HG03354 (cell line): Measurements from ENCODE around the gene ZNF521.
"Not testable (repeated sequence)": the region's sequence is repeated elsewhere in the genome, so short reads cannot be mapped to it uniquely, and the experiment has no call there.

ENCODE experiments used
- ATAC-seq: cut with Tn5 transposase; IDR thresholded peaks from one replicate; pipeline ENCODE4 v1.9.1; 2021; ENCODE audit warnings: mild to moderate bottlenecking; ENCODE audit not compliant: unreplicated experiment, poor library complexity, severe bottlenecking

Gene ZNF521

DNA sequence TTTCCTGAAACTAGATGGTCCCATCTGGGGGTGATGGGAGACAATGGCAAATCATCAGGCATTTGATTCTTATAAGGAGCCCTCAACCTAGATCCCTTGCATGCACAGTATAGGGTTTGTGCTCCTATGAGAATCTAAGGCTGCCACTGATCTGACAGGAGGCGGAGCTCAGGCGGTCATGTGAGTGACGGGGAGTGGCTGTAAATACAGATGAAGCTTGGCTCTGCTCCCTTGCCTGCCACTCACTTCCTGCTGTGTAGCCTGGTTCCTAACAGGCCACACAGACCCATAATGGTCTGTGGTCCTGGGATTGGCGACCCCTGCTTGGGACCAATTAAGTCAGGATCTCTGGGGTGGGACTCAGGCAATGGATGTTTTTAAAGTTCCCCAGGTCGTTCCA, 293.4 kb downstream of the ZNF521 start:
- ATAC-seq: no peak

DNA sequence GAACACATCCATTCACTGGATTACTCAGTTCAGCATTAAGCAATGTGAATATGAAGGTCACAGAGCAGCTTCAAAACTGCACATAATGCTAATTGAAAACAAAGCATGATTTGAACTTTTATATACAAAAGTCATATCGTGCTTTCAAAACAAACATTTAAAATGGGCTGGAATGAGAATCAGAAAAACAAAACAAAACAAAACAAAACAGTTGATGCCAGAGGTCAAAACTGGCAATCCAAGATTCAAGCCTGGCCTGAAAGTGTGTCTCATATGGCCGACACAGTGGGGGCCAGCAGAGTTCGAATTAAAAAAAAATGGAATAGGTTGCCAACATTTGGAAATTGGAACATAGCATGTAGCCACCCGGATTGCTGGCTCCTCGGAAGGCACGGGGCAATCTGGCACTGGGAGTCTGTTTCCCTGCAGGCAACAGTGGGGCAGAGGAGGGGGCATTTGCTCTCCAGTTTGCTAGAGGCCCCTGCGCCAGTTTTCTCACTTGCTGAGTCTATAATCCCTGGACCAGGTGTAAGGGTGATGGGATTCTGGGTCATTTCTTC, 294.4 kb downstream of the ZNF521 start:
- ATAC-seq: no peak

DNA sequence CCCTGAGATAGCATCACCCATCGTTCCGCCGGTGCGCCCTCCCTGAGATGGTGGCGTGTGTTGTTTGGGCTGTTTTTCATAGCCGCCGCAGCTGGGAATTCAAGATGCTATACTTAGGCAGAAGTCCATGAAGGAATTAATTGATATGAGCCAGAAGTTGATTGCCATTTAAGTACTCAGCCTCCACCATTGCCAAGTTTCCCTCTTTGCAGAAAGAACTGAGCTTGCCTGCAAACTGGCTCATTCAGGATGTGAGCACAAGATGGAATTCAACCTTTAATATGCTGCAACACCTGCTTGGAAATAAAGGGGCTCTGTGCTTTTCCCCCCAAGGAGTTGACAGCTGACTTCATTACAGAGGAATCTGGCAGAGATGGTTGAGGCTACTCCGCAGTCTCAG, 295.5 kb downstream of the ZNF521 start:
- ATAC-seq: no peak

- no peak for ATAC-seq
Measured at GRCh38 chr18:25055076-25055475, 296.9 kb downstream of the ZNF521 start.

DNA sequence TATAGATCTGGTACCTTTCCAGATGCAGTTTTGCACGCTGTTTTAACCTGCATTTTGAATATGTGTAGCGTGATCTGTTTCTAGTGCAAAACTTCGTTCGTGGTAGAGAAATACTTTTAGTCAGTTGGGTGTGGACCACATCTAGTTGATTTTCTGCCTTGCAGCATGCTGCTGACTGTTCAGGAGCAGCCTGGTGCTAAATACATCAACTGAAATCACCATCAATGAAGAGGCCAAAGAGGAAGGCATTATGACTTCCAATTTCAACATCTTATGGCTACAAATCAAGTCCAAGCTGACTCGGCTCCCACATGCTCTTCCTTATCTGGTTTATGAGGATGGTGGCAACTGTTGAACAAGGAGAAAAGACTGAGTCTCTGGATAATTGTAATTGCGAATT, 298.5 kb downstream of the ZNF521 start:
- no peak for ATAC-seq

DNA sequence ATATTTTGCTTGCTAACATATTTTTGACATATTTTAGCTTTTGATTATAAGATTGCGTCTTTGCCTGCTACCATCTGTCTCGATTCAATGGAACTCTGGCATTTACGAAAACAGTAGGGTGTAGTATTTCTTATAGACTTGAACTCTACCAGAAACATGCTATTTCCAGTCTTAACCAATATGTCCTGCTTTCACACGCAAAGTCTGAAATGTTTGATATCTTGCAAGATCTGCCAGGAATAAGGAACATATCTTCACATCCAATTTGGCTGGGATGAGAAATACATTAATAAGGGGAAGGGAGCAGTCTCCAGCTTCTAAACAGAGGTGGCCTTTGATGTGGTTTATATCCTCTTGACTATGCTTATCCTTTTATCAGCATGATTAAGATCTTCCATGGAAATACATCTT, 299.4 kb downstream of the ZNF521 start:
- ATAC-seq: no peak

DNA sequence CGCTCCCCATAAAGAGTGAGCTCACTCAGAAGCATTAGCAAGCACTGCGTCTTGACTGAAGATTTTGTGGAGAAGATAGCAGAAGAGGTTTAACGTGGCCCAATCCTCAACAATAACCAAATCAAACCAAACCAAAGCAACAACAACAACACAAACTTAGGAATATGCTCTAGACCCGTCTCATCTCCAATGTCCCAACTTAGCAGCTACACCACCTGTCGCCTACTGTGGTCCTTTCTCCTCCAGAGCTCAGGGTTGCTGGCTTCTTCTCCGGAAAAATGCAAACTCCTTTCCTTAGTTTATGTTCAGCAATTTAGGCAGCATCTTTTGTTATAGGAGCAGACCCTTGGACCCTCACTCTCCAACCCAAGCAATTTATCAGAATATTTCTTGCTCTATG, 301.4 kb downstream of the ZNF521 start:
- ATAC-seq: no peak

GRCh38 chr18:25047983-25048382, 304.0 kb downstream of the ZNF521 start:
- ATAC-seq: no peak

GRCh38 chr18:25047421-25047820, 304.5 kb downstream of the ZNF521 start:
- no peak for ATAC-seq

- ATAC-seq: no peak
Measured at GRCh38 chr18:25044694-25045093, 307.3 kb downstream of the ZNF521 start.

DNA sequence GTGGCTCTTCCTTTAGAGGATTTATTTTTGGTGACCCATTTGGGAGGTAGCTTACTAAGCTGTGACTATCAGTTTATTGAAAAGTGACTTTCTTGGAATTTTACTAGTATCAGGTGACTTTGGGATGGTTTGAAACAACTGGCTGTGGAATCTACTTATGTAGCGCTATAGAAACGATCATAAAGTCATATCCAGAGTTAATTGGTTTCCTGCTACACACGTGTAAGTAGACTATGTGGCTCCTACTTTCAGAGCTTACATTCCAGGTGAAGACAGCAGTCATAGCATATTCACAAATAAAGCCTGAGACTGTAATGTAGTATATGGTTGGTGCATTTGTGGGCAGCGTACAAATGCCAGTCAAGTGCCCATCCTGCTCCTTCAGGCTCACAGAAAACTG, 308.9 kb downstream of the ZNF521 start:
- ATAC-seq: no peak

- no peak for ATAC-seq
Measured at GRCh38 chr18:25042641-25043051, 309.3 kb downstream of the ZNF521 start.

- ATAC-seq: no peak
Measured at GRCh38 chr18:25039781-25040180, 312.2 kb downstream of the ZNF521 start.

GRCh38 chr18:25038261-25038660, 313.7 kb downstream of the ZNF521 start:
- no peak for ATAC-seq

DNA sequence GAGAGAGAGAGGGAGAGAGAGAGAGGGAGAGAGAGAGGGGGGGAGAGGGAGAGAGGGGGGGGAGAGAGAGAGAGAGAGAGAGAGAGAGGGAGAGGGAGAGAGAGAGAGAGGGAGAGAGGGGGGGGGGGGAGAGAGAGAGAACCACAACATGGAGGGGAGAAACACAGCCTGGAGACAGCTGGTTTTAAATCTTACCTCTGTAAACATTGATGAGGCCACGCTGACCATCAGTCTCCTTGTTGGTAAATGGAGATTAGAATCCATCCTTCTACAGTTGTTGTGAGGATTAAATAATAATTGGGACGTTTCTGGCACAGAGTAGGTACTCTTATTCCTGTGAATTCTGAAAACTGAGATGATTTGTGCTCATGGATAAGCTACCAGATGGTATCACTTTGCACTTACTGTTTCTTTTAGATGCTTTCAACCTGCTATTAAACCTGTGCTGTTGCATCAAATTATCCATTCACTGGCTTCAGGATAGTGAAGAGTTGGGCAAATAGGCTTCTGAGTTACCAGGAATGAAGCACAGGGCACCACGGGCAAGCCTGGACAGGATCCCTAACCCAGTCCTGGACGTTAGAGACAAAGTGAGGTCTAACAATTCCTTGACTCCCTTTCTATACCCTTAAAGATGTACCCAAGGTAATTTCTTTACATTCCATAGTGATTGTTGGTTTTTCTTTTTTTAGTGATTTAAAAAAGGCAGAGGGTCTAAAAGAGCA, 318.1 kb downstream of the ZNF521 start:
- ATAC-seq: no peak

DNA sequence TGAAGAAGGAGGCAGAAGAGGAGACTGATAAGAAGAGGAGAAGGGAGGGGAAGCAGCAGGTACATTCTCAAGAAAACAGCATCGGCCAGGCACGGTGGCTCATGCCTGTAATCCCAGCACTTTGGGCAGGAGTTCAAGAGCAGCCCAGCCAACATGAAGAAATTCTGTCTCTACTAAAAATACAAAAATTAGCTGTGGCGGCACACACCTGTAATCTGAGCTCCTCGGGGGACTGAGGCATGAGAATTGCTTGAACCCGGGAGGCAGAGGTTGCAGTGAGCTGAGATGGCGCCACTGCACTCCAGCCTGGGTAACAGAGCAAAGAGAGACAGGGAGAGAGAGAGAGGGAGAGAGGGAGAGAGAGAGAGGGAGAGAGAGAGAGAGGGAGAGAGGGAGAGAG, 318.8 kb downstream of the ZNF521 start:
- not testable (repeated sequence) for ATAC-seq

- no peak for ATAC-seq
Measured at GRCh38 chr18:25029802-25030201, 322.2 kb downstream of the ZNF521 start.

- no peak for ATAC-seq
Measured at GRCh38 chr18:25019931-25020330, 332.0 kb downstream of the ZNF521 start.

DNA sequence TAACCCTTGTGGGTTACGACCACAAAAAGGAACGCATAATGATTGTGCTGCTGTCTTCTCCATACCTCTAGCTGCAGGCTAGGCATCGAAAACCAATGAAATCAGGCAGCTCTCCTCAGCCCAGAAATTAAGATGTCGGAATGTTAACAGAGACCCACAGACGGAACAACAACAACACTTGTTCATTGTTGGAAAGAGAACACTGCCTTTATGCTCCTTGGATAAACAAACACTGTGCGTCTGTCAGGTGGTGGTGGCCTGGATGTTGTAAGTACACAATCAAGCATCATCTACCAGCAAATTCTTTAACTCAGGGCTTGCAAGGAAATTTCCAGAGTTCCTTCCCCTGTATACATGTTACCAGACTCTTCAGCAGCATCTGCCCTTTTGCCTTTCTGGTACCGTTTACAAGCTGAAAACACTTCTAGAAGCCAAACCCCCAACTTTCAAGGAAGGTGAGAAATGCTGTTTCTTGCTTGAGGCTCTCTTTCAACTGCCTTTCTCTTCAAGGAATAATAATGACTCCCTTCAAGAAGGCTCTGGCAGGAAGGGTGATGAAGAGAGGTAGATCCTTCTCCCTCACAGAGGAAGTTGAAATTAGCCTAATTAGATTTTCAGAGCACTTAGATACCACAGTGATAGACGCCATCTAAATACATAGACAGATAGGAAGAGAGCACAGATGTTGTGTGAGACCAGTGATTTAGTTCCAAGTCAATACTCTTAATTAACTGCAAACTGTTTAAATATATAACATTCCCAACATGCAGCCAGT, 332.7 kb downstream of the ZNF521 start:
- no peak for ATAC-seq

- ATAC-seq: no peak
Measured at GRCh38 chr18:25016666-25017065, 335.3 kb downstream of the ZNF521 start.

- no peak for ATAC-seq
Measured at GRCh38 chr18:25016181-25016580, 335.8 kb downstream of the ZNF521 start.
